Caco-2 (cell line): Measurements from ENCODE around the gene VPS26A. TPM values are rescaled to one million over a fixed set of nuclear protein-coding genes. Genes with fewer than 3 reads are reported as not detected.

Source experiments
- BruUV-seq: library from RNA; stranded (reverse); fragments of 400-500 nt; replicated peaks from 2 replicates; lab custom pipeline; 2021; lab: Mats Ljungman, UMichigan
- CTCF ChIA-PET: fragments of 300-600 bp; sonication (Branson Sonifier 250); formaldehyde crosslinking; loops from one replicate; lab custom pipeline; 2022; ENCODE audit warnings: antibody characterized with exemption; lab: Charles Lee
- POLR2A ChIA-PET: fragments of 300-600 bp; sonication (Branson Sonifier 250); formaldehyde crosslinking; loops from one replicate; lab custom pipeline; 2022; ENCODE audit warnings: antibody characterized with exemption; lab: Charles Lee
- DNase-seq, 2 experiments: peaks; one replicate each; pipeline versions ENCODE4 v3.0.0 to v3.0.0-alpha.2; 2020 to 2022
- H3K27me3 ChIP-seq: replicated peaks from 2 replicates; pipeline ENCODE4 v1.6.0; 2011; ENCODE audit warnings: low read length; ENCODE audit not compliant: control insufficient read depth, insufficient read depth
- H3K36me3 ChIP-seq: 2 replicates; pipeline ENCODE4 v1.5.1; 2011; ENCODE audit warnings: low read length; ENCODE audit not compliant: control insufficient read depth, insufficient read depth
- H3K4me1 ChIP-seq: fragments of 250-450 bp; sonication (Bioruptor Pico); 2 replicates; pipeline ENCODE4 v1.5.1; 2020; ENCODE audit warnings: mild to moderate bottlenecking
- H3K4me3 ChIP-seq: 2 replicates; pipeline ENCODE4 v1.5.1; 2011; ENCODE audit warnings: low read depth, mild to moderate bottlenecking, control low read depth, low read length
- H3K9me3 ChIP-seq: fragments of 250-450 bp; sonication (Bioruptor Pico); 2 replicates; pipeline ENCODE4 v1.5.1; 2020; ENCODE audit warnings: mild to moderate bottlenecking, moderate library complexity
- H3K27ac Mint-ChIP-seq: one replicate; pipeline ENCODE4 v1.8.0; 2022; ENCODE audit warnings: mixed read lengths; ENCODE audit not compliant: unreplicated experiment
- H3K27me3 Mint-ChIP-seq: one replicate; pipeline ENCODE4 v1.8.0; 2022; ENCODE audit warnings: mixed read lengths; ENCODE audit not compliant: insufficient read depth, unreplicated experiment
- H3K36me3 Mint-ChIP-seq: one replicate; pipeline ENCODE4 v1.8.0; 2022; ENCODE audit warnings: mild to moderate bottlenecking, mixed read lengths; ENCODE audit not compliant: insufficient read depth, unreplicated experiment
- H3K4me1 Mint-ChIP-seq: one replicate; pipeline ENCODE4 v1.8.0; 2022; ENCODE audit warnings: low read depth, mixed read lengths; ENCODE audit not compliant: unreplicated experiment
- H3K4me3 Mint-ChIP-seq: one replicate; pipeline ENCODE4 v1.8.0; 2022; ENCODE audit warnings: mild to moderate bottlenecking, moderate library complexity, mixed read lengths; ENCODE audit not compliant: unreplicated experiment
- H3K9me3 Mint-ChIP-seq: one replicate; pipeline ENCODE4 v1.8.0; 2022; ENCODE audit warnings: mixed read lengths; ENCODE audit not compliant: unreplicated experiment
- intact Hi-C: fragments of 100-400 bp; cut with micrococcal nuclease; formaldehyde crosslinking; loops from one replicate; pipeline ENCODE4 v1.10.0; 2022; ENCODE audit not compliant: unreplicated experiment
- total RNA-seq: library from RNA; stranded (reverse); gene quantifications from 2 replicates; pipeline ENCODE4 v1.2.3, GENCODE V29; 2022
- TF ChIP-seq, protein P1 (sequence below), 2 experiments: fragments of 200-600 bp in 1 of 2; IDR thresholded peaks; 1 replicate in 1 of 2; 2 replicates in 1 of 2; pipeline versions ENCODE4 v1.5.1 to v1.8.0; 2011 to 2022; ENCODE audit warnings: antibody characterized with exemption in 1 of 2, control low read depth in 1 of 2, inconsistent platforms in 1 of 2, low read depth in 1 of 2, low read length in 1 of 2, mild to moderate bottlenecking in 1 of 2, moderate library complexity in 1 of 2; ENCODE audit not compliant: insufficient read depth in 1 of 2, severe bottlenecking in 1 of 2, unreplicated experiment in 1 of 2

The VPS26A gene
- total RNA-seq, 1 experiment from 2014 or later, result 143 TPM

DNA sequence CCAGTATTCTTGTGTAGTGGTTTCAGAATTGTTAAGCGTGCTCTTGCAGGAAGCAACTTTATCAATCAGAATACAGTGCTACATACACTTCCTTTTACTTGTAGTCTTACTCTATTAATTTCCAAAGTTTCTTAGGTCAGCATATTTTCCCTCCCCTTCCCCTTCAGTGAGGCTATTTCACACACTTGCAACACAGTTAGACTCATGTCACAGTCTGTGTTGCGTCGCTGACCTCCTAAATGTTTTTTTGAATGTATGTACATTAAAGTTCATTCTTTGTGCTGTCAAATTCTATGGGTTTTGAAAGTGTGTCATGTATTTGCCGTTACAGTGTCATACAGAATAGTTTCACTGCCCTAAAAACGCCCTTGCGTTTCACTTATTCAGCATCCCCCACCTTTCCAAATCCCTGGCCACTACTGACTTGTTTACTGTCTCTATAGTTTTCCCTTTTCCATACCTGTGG, 90.7 kb downstream of the VPS26A start:
- Histone ChIP-seq H3K9me3 (no peaks in the 10 kb centered on the region), H3K36me3 (no peaks in the 10 kb centered on the region), H3K4me1 (peaks cover 40% of the 10 kb centered on the region), H3K27me3 (no peaks in the 10 kb centered on the region), H3K4me3 (no peak overlapping the region)
- Mint-ChIP-seq H3K4me3 (no peak overlapping the region), H3K36me3 (peaks cover 10% of the 10 kb centered on the region), H3K27me3 (no peaks in the 10 kb centered on the region), H3K9me3 (no peaks in the 10 kb centered on the region), H3K27ac (no peak overlapping the region), H3K4me1 (peaks cover 39% of the 10 kb centered on the region)
- ChIA-PET CTCF (interaction anchor here (0.6 to 0.7 kb wide), 2 partner anchors 39 to 202 kb away, joined by 3 to 4 read pairs; no protein-coding TSS in a partner anchor), POLR2A (no interaction called here)
- BruUV-seq, result no TSS peak
- intact Hi-C loops, result no loop called here
- no peak for DNase-seq
- TF ChIP-seq, protein P1, sequence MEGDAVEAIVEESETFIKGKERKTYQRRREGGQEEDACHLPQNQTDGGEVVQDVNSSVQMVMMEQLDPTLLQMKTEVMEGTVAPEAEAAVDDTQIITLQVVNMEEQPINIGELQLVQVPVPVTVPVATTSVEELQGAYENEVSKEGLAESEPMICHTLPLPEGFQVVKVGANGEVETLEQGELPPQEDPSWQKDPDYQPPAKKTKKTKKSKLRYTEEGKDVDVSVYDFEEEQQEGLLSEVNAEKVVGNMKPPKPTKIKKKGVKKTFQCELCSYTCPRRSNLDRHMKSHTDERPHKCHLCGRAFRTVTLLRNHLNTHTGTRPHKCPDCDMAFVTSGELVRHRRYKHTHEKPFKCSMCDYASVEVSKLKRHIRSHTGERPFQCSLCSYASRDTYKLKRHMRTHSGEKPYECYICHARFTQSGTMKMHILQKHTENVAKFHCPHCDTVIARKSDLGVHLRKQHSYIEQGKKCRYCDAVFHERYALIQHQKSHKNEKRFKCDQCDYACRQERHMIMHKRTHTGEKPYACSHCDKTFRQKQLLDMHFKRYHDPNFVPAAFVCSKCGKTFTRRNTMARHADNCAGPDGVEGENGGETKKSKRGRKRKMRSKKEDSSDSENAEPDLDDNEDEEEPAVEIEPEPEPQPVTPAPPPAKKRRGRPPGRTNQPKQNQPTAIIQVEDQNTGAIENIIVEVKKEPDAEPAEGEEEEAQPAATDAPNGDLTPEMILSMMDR (IDR thresholded peaks at IDR 0.05; ENCODE audit: insufficient read depth in 1 of 2, low read depth in 1 of 2, low read length in 1 of 2, severe bottlenecking in 1 of 2, unreplicated experiment in 1 of 2), result no peak

DNA sequence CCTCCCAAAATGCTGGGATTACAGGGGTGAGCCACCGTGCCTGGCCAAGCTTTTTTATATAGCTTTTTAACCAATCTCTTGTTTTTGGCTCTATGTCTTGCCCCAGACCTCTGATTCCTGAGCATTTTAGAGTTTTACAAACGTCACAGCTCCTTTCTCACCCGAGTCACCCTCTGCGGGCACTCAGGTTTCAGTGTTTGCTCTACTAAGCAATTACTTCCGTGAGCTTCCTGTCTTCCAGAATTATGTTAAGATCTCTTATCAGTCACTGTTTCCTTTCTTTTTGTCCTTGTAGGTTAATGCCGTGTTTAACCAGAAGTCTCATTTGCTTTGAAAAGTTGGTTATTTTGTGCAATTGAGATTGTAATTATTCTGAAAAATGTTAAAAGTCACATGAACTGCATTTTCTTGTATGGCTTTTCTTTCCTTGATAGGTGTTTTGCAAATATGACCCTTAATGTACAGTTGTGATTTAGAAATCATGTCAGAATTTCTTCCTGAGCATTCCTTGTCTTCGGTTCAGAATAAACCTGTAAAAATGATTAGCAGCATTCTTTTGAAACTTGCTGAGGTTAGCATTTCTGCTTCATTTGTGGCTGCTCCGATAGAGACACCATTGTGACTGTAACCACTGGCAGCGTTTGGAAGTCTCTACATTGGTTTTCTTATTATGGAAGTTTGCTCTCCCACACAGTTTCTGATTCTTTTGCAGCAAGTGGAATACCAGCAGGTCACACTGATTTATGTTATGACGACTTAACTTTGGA, 91.6 kb downstream of the VPS26A start:
- peaks cover 38% of the 10 kb centered on the region for H3K4me1 Mint-ChIP-seq
- no peaks in the 10 kb centered on the region for H3K9me3 ChIP-seq
- peaks cover 39% of the 10 kb centered on the region for H3K4me1 ChIP-seq
- no peaks in the 10 kb centered on the region for H3K27me3 Mint-ChIP-seq
- ChIA-PET CTCF (no interaction called here), POLR2A (no interaction called here)
- no peaks in the 10 kb centered on the region for H3K27me3 ChIP-seq
- no peaks in the 10 kb centered on the region for H3K9me3 Mint-ChIP-seq
- no peaks in the 10 kb centered on the region for H3K36me3 ChIP-seq
- BruUV-seq, result no TSS peak
- intact Hi-C loops, result no loop called here
- TF ChIP-seq, protein P1 (IDR thresholded peaks at IDR 0.05; ENCODE audit: insufficient read depth in 1 of 2, low read depth in 1 of 2, low read length in 1 of 2, severe bottlenecking in 1 of 2, unreplicated experiment in 1 of 2), result no peak
- peak in 1 of 2 experiments; percentile 1 for DNase-seq
- no peak overlapping the region for H3K27ac Mint-ChIP-seq
- H3K4me3 Mint-ChIP-seq, result no peak overlapping the region
- no peak overlapping the region for H3K4me3 ChIP-seq
- peaks cover 10% of the 10 kb centered on the region for H3K36me3 Mint-ChIP-seq

DNA sequence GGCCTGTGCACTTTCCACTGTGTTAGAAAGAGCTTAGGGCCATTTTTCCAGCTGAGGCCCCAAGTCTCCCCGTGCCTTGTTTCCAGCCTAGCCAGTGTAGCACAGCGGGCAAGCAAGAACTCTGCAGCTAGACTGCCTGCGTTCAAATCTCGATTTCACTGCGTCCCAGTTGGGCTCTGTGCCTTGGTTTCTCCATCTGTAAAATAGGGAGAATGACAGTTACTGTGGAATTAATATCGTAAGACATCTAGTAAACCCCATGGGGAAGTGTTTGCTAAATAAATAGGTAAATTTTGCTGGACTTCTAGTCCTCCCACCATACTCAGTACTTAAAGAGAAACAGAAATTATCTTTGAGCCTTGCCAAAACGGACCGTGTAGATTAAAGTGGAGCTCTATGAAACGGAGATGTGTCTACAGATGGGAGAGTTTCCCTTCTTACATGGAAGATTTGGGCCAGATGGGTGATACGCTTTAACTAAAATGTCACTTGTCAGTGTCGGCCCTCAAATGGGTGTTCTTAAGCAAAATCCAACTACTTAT, 92.7 kb downstream of the VPS26A start:
- H3K27ac Mint-ChIP-seq, result peak overlapping the region; percentile 74
- CTCF ChIA-PET, result interaction anchor here (1.1 to 1.2 kb wide), 2 partner anchors 36 to 192 kb away, joined by 3 to 4 read pairs; partner anchors contain the start of gene SUPV3L1
- POLR2A ChIA-PET, result interaction anchor here (0.7 kb wide), 1 partner anchor 101 kb away, joined by 6 read pairs; no protein-coding TSS in a partner anchor

More for the DNA sequence above, 92.7 kb downstream of the VPS26A start:
- Mint-ChIP-seq H3K9me3 (no peaks in the 10 kb centered on the region), H3K27me3 (no peaks in the 10 kb centered on the region), H3K36me3 (peaks cover 10% of the 10 kb centered on the region), H3K4me3 (no peak overlapping the region), H3K4me1 (peaks cover 33% of the 10 kb centered on the region)
- no peaks in the 10 kb centered on the region for H3K27me3 ChIP-seq
- no peaks in the 10 kb centered on the region for H3K9me3 ChIP-seq
- peaks cover 34% of the 10 kb centered on the region for H3K4me1 ChIP-seq
- TF ChIP-seq, protein P1 (IDR thresholded peaks at IDR 0.05; ENCODE audit: insufficient read depth in 1 of 2, low read depth in 1 of 2, low read length in 1 of 2, severe bottlenecking in 1 of 2, unreplicated experiment in 1 of 2), result no peak
- H3K36me3 ChIP-seq, result no peaks in the 10 kb centered on the region
- DNase-seq, result peak in 1 of 2 experiments; percentile 21
- intact Hi-C loops, result no loop called here
- H3K4me3 ChIP-seq, result no peak overlapping the region
- TSS peak; percentile 85 for BruUV-seq
